PFSK-1 (cell line): ENCODE data around the gene FPR3.

Experiments
- POLR2AphosphoS5 ChIP-seq: IDR thresholded peaks from 2 replicates; pipeline ENCODE4 v1.6.1; 2012; ENCODE audit warnings: low read depth, mild to moderate bottlenecking, control low read depth, low read length, moderate library complexity
- TAF1 ChIP-seq: IDR thresholded peaks from 2 replicates; pipeline ENCODE4 v1.6.1; 2012; ENCODE audit warnings: low read length, control low read depth, borderline replicate concordance; ENCODE audit not compliant: insufficient read depth

GRCh38 chr19:51760697-51761356 is 34.1 kb upstream of the FPR3 start, which contains the start of gene FPR2:
- TF ChIP-seq POLR2AphosphoS5 (no peak), TAF1 (no peak)
